Liver (tissue), 9 donors: ENCODE results near the gene FST. TPM values are rescaled to one million over a fixed set of nuclear protein-coding genes. Genes with fewer than 3 reads are reported as not detected.

Experiments
- DNase-seq: peaks from one replicate; pipeline ENCODE4 v3.0.0-alpha.2; 2017; ENCODE audit warnings: low spot score
- H3K27ac ChIP-seq, 2 donors: one replicate each; pipeline ENCODE4 v1.7.0; 2013; ENCODE audit warnings: inconsistent platforms in 2 of 2, low read length in 2 of 2, control low read depth in 1 of 2, low read depth in 1 of 2, mild to moderate bottlenecking in 1 of 2
- H3K27me3 ChIP-seq, 4 donors: one replicate each; pipeline versions ENCODE4 v1.6.1 to v1.7.0; 2013; ENCODE audit warnings: low read length in 3 of 4, inconsistent platforms in 1 of 4, mild to moderate bottlenecking in 1 of 4, moderate library complexity in 1 of 4; ENCODE audit not compliant: control insufficient read depth in 4 of 4, insufficient read depth in 4 of 4
- H3K36me3 ChIP-seq, 4 donors: one replicate each; pipeline versions ENCODE4 v1.6.1 to v1.7.0; 2013; ENCODE audit warnings: low read length in 3 of 4, mild to moderate bottlenecking in 3 of 4, low read depth in 1 of 4, moderate library complexity in 1 of 4; ENCODE audit not compliant: control insufficient read depth in 4 of 4, insufficient read depth in 3 of 4
- H3K4me1 ChIP-seq, 4 donors: one replicate each; pipeline versions ENCODE4 v1.6.1 to v1.7.0; 2013; ENCODE audit warnings: low read length in 3 of 4, mild to moderate bottlenecking in 3 of 4, moderate library complexity in 1 of 4; ENCODE audit not compliant: control insufficient read depth in 4 of 4, insufficient read depth in 4 of 4
- H3K4me3 ChIP-seq, 3 donors: one replicate each; pipeline versions ENCODE4 v1.6.1 to v1.7.0; 2013; ENCODE audit warnings: low read length in 3 of 3, control low read depth in 1 of 3, low read depth in 1 of 3, mild to moderate bottlenecking in 1 of 3
- H3K9ac ChIP-seq, 2 donors: one replicate each; pipeline ENCODE4 v1.7.0; 2013; ENCODE audit warnings: low read length in 2 of 2, mild to moderate bottlenecking in 2 of 2, moderate library complexity in 2 of 2, control low read depth in 1 of 2, low read depth in 1 of 2
- H3K9me3 ChIP-seq, 4 donors: one replicate each; pipeline versions ENCODE4 v1.6.1 to v1.7.0; 2013; ENCODE audit warnings: low read length in 3 of 4; ENCODE audit not compliant: control insufficient read depth in 4 of 4
- ATF3 ChIP-seq: IDR thresholded peaks from 2 replicates; pipeline ENCODE4 v1.6.1; 2016; ENCODE audit warnings: antibody characterized with exemption
- CTCF ChIP-seq: fragments of 150-350 bp; IDR thresholded peaks from 2 replicates; pipeline ENCODE4 v1.5.1; 2017; ENCODE audit warnings: improper control_type of control experiment, low read depth, low read length; ENCODE audit not compliant: missing input control
- EGR1 ChIP-seq, 2 donors: IDR thresholded peaks; 2 replicates each; pipeline ENCODE4 v1.6.1; 2016 to 2018; ENCODE audit warnings: antibody characterized with exemption in 2 of 2, low read depth in 2 of 2
- FOXA1 ChIP-seq: IDR thresholded peaks from 2 replicates; pipeline ENCODE4 v1.6.1; 2016; ENCODE audit warnings: antibody characterized with exemption
- FOXA2 ChIP-seq: IDR thresholded peaks from 2 replicates; pipeline ENCODE4 v1.6.1; 2016; ENCODE audit warnings: antibody characterized with exemption
- GABPA ChIP-seq, 2 donors: IDR thresholded peaks in 1 of 2; conservative IDR thresholded peaks in 1 of 2; 2 replicates each; pipeline ENCODE4 v1.6.1; 2016; ENCODE audit warnings: antibody characterized with exemption in 2 of 2, mild to moderate bottlenecking in 1 of 2, moderate library complexity in 1 of 2
- HNF4A ChIP-seq, 2 donors: conservative IDR thresholded peaks; 2 replicates each; pipeline ENCODE4 v1.6.1; 2016; ENCODE audit warnings: antibody characterized with exemption in 2 of 2, mild to moderate bottlenecking in 2 of 2
- HNF4G ChIP-seq: IDR thresholded peaks from 2 replicates; pipeline ENCODE4 v1.6.1; 2016; ENCODE audit warnings: antibody characterized with exemption
- JUND ChIP-seq, 2 donors: IDR thresholded peaks; 2 replicates each; pipeline ENCODE4 v1.6.1; 2016; ENCODE audit warnings: antibody characterized with exemption in 2 of 2
- MAX ChIP-seq: IDR thresholded peaks from 2 replicates; pipeline ENCODE4 v1.6.1; 2016; ENCODE audit warnings: antibody characterized with exemption
- NR2F2 ChIP-seq: IDR thresholded peaks from 2 replicates; pipeline ENCODE4 v1.6.1; 2016; ENCODE audit warnings: antibody characterized with exemption
- RAD21 ChIP-seq, 2 donors: IDR thresholded peaks; 2 replicates each; pipeline ENCODE4 v1.6.1; 2016; ENCODE audit warnings: antibody characterized with exemption in 2 of 2, mild to moderate bottlenecking in 2 of 2
- REST ChIP-seq: IDR thresholded peaks from 2 replicates; pipeline ENCODE4 v1.6.1; 2016; ENCODE audit warnings: antibody characterized with exemption, mild to moderate bottlenecking
- RXRA ChIP-seq, 2 donors: IDR thresholded peaks; 2 replicates each; pipeline ENCODE4 v1.6.1; 2017 to 2018; ENCODE audit warnings: antibody characterized with exemption in 2 of 2, mild to moderate bottlenecking in 1 of 2
- SP1 ChIP-seq: IDR thresholded peaks from 2 replicates; pipeline ENCODE4 v1.6.1; 2018; ENCODE audit warnings: antibody characterized with exemption, mild to moderate bottlenecking
- TAF1 ChIP-seq: conservative IDR thresholded peaks from 2 replicates; pipeline ENCODE4 v1.6.1; 2016; ENCODE audit warnings: antibody characterized with exemption, mild to moderate bottlenecking
- YY1 ChIP-seq: IDR thresholded peaks from 2 replicates; pipeline ENCODE4 v1.6.1; 2016; ENCODE audit warnings: antibody characterized with exemption, mild to moderate bottlenecking
- ZBTB33 ChIP-seq: IDR thresholded peaks from 2 replicates; pipeline ENCODE4 v1.6.1; 2016; ENCODE audit warnings: antibody characterized with exemption
- WGBS: extraction: QIAGEN DNeasy Blood & Tissue Kit; methylation state at CpG from one replicate; pipeline ENCODE4 v1.1.7; 2013; 5-methylcytosine and 5-hydroxymethylcytosine counted together
- polyA plus RNA-seq, 2 donors: library from polyadenylated mRNA; stranded (reverse) in 1 of 2; unstranded in 1 of 2; fragments of 200-250 nt in 1 of 2; fragments of >200 nt in 1 of 2; fragmentation: Nextera tagmentation in 1 of 2; extraction: Ambion mirVana in 1 of 2; gene quantifications; one replicate each; pipeline versions ENCODE4 v1.2.1 to v1.2.3, GENCODE V29; 2013 to 2015
- total RNA-seq, 2 donors: library from RNA; depleted of rRNA; stranded (reverse); fragments of >200 nt; gene quantifications; one replicate each; pipeline ENCODE4 v1.2.3, GENCODE V29; 2014
- donor health status: healthy.
- donor health status: healthy.
- donor health status: healthy.
- donor health status: healthy.
- donor health status: healthy.

Gene FST
- total and polyA plus RNA-seq, 4 donors = 5.6 to 29.2 (median 16.8) TPM

- peak; percentile 86 for TF ChIP-seq ATF3
- peak; percentile 98 for TF ChIP-seq NR2F2
- peak; percentile 96 for TF ChIP-seq FOXA2
- peak; percentile 44 to 82 for TF ChIP-seq EGR1 (IDR thresholded peaks at IDR 0.05; ENCODE audit: low read depth in 2 of 2)
- peak; percentile 81 for TF ChIP-seq MAX
- TF ChIP-seq JUND (IDR thresholded peaks at IDR 0.05) = peak; percentile 92 to 95
- peak; percentile 61 to 74 for TF ChIP-seq RAD21 (IDR thresholded peaks at IDR 0.05)
These were observed 3.6 kb upstream of the FST start (continued) for GRCh38 chr5:53476531-53477480.

GRCh38 chr5:53478411-53479044, 1.9 kb upstream of the FST start:
- TF ChIP-seq YY1 = peak; percentile 92
- no peak for TF ChIP-seq FOXA2
- peak; percentile 81 to 84 for TF ChIP-seq RAD21 (IDR thresholded peaks at IDR 0.05)
- peak; percentile 55 for TF ChIP-seq CTCF
- peak in 1 of 2 donors; percentile 46 for TF ChIP-seq HNF4A (conservative IDR thresholded peaks at IDR 0.05)
- TF ChIP-seq ZBTB33 = peak; percentile 11
- TF ChIP-seq FOXA1 = no peak
- no peak for TF ChIP-seq ATF3
- no peak for TF ChIP-seq EGR1 (IDR thresholded peaks at IDR 0.05; ENCODE audit: low read depth in 2 of 2)
- no peak for TF ChIP-seq NR2F2
- TF ChIP-seq RXRA (IDR thresholded peaks at IDR 0.05) = peak; percentile 10 to 34
- no peak for TF ChIP-seq GABPA (IDR thresholded peaks at IDR 0.05 in 1 of 2, conservative IDR thresholded peaks at IDR 0.05 in 1 of 2)
- TF ChIP-seq HNF4G = peak; percentile 8
- peak; percentile 51 for TF ChIP-seq TAF1
- peak; percentile 41 for TF ChIP-seq SP1
- TF ChIP-seq REST = peak; percentile 27
- no peak for TF ChIP-seq MAX
- TF ChIP-seq JUND (IDR thresholded peaks at IDR 0.05) = no peak
- H3K9ac ChIP-seq = peak overlapping the region; percentile 43 to 82
- H3K27me3 ChIP-seq = no peaks in the 10 kb centered on the region
- peak overlapping the region; percentile 51 to 82 (median 54) for H3K4me3 ChIP-seq
- H3K4me1 ChIP-seq = peaks cover 10 to 50% (median 36%) of the 10 kb centered on the region in 4 donors
- no peaks in the 10 kb centered on the region for H3K9me3 ChIP-seq
- no peak for DNase-seq
- under 1% methylated on average over 26 of the region's 26 CpGs for WGBS
- peaks cover 0 to under 1% (median 0%) of the 10 kb centered on the region in 4 donors for H3K36me3 ChIP-seq
- peak overlapping the region; percentile 89 to 95 for H3K27ac ChIP-seq
